Muscle layer of colon (tissue), 2 donors: ENCODE data around the gene NAALADL1.

Experiments used
- H3K27ac ChIP-seq: one replicate; pipeline ENCODE4 v1.7.0; 2013; ENCODE audit warnings: low read depth, mild to moderate bottlenecking, low read length, moderate library complexity
- H3K27me3 ChIP-seq, 2 donors: one replicate each; pipeline ENCODE4 v1.7.0; 2013; ENCODE audit warnings: low read length in 2 of 2, mild to moderate bottlenecking in 2 of 2; ENCODE audit not compliant: insufficient read depth in 2 of 2, control insufficient read depth in 1 of 2
- H3K36me3 ChIP-seq: one replicate; pipeline ENCODE4 v1.7.0; 2013; ENCODE audit warnings: mild to moderate bottlenecking, low read length; ENCODE audit not compliant: insufficient read depth
- H3K4me1 ChIP-seq: one replicate; pipeline ENCODE4 v1.7.0; 2013; ENCODE audit warnings: mild to moderate bottlenecking, low read length; ENCODE audit not compliant: insufficient read depth
- H3K4me3 ChIP-seq, 2 donors: one replicate each; pipeline ENCODE4 v1.7.0; 2013; ENCODE audit warnings: low read length in 2 of 2, low read depth in 1 of 2, mild to moderate bottlenecking in 1 of 2, moderate library complexity in 1 of 2
- H3K9ac ChIP-seq: one replicate; pipeline ENCODE4 v1.7.0; 2013; ENCODE audit warnings: low read length
- H3K9me3 ChIP-seq: one replicate; pipeline ENCODE4 v1.7.0; 2013; ENCODE audit warnings: mild to moderate bottlenecking, low read length
- donor health status: abdominal sarcoma.
- donor health status: Adenocarcinoma of cecum.

Gene NAALADL1

GRCh38 chr11:65090628-65091027 is 32.3 kb upstream of the NAALADL1 start:
- H3K9ac ChIP-seq = no peak overlapping the region
- H3K36me3 ChIP-seq = peaks cover 24% of the 10 kb centered on the region
- H3K4me3 ChIP-seq = no peak overlapping the region
- H3K4me1 ChIP-seq = peaks cover 2% of the 10 kb centered on the region
- H3K27me3 ChIP-seq = no peaks in the 10 kb centered on the region
- H3K9me3 ChIP-seq = no peaks in the 10 kb centered on the region
- H3K27ac ChIP-seq = no peak overlapping the region

GRCh38 chr11:65089621-65090020 is 31.3 kb upstream of the NAALADL1 start:
- Histone ChIP-seq H3K4me1 (peaks cover 10% of the 10 kb centered on the region), H3K36me3 (peaks cover 31% of the 10 kb centered on the region), H3K9me3 (no peaks in the 10 kb centered on the region), H3K27ac (no peak overlapping the region), H3K27me3 (no peaks in the 10 kb centered on the region), H3K9ac (no peak overlapping the region), H3K4me3 (no peak overlapping the region)

- no peak overlapping the region for H3K9ac ChIP-seq
- H3K27me3 ChIP-seq = no peaks in the 10 kb centered on the region
- H3K4me3 ChIP-seq = no peak overlapping the region
- peaks cover 31% of the 10 kb centered on the region for H3K36me3 ChIP-seq
- no peak overlapping the region for H3K27ac ChIP-seq
- peaks cover 18% of the 10 kb centered on the region for H3K4me1 ChIP-seq
- H3K9me3 ChIP-seq = no peaks in the 10 kb centered on the region
Measured at GRCh38 chr11:65087827-65088226, 29.5 kb upstream of the NAALADL1 start.

- H3K9me3 ChIP-seq = no peaks in the 10 kb centered on the region
- H3K4me3 ChIP-seq = no peak overlapping the region
- no peaks in the 10 kb centered on the region for H3K27me3 ChIP-seq
- H3K9ac ChIP-seq = no peak overlapping the region
- H3K27ac ChIP-seq = no peak overlapping the region
- H3K36me3 ChIP-seq = peaks cover 31% of the 10 kb centered on the region
- H3K4me1 ChIP-seq = peaks cover 18% of the 10 kb centered on the region
Measured at GRCh38 chr11:65087216-65087615, 28.9 kb upstream of the NAALADL1 start.

- Histone ChIP-seq H3K9ac (no peak overlapping the region), H3K9me3 (no peaks in the 10 kb centered on the region), H3K4me1 (peaks cover 18% of the 10 kb centered on the region), H3K36me3 (peaks cover 31% of the 10 kb centered on the region), H3K4me3 (no peak overlapping the region), H3K27ac (no peak overlapping the region), H3K27me3 (no peaks in the 10 kb centered on the region)
Measured at GRCh38 chr11:65086809-65087208, 28.5 kb upstream of the NAALADL1 start.

GRCh38 chr11:65085446-65085845 is 27.1 kb upstream of the NAALADL1 start:
- Histone ChIP-seq H3K27me3 (no peaks in the 10 kb centered on the region), H3K36me3 (peaks cover 31% of the 10 kb centered on the region), H3K9me3 (no peaks in the 10 kb centered on the region), H3K4me1 (peaks cover 18% of the 10 kb centered on the region), H3K9ac (no peak overlapping the region), H3K4me3 (no peak overlapping the region), H3K27ac (no peak overlapping the region)

- Histone ChIP-seq H3K36me3 (peaks cover 31% of the 10 kb centered on the region), H3K4me1 (peaks cover 18% of the 10 kb centered on the region), H3K9ac (peak overlapping the region; percentile 95), H3K27me3 (no peaks in the 10 kb centered on the region), H3K27ac (peak overlapping the region; percentile 97), H3K9me3 (no peaks in the 10 kb centered on the region), H3K4me3 (peak overlapping the region; percentile 40 to 92)
Measured at GRCh38 chr11:65084598-65085375, 26.4 kb upstream of the NAALADL1 start.

- peak within 1 kb of the TSS; percentile 97 for H3K27ac ChIP-seq
- H3K4me1 ChIP-seq = peaks cover 18% of the 10 kb centered on the region
- peak within 1 kb of the TSS; percentile 95 for H3K9ac ChIP-seq
- H3K9me3 ChIP-seq = no peaks in the 10 kb centered on the region
- H3K27me3 ChIP-seq = no peaks in the 10 kb centered on the region
- H3K4me3 ChIP-seq = peak within 1 kb of the TSS; percentile 40 to 92
- H3K36me3 ChIP-seq = peaks cover 31% of the 10 kb centered on the region
Measured at GRCh38 chr11:65083834-65084597, 25.7 kb upstream of the NAALADL1 start, which contains the start of the genes CDCA5 and ZFPL1. CDCA5 (minus strand) TSS chr11:65084040; CDS start chr11:65083978, 62 bp downstream. ZFPL1 (plus strand) TSS chr11:65084222; CDS start chr11:65084699, 477 bp downstream.

- H3K9me3 ChIP-seq = no peaks in the 10 kb centered on the region
- no peak overlapping the region for H3K9ac ChIP-seq
- peak overlapping the region; percentile 40 to 92 for H3K4me3 ChIP-seq
- peaks cover 31% of the 10 kb centered on the region for H3K36me3 ChIP-seq
- H3K27ac ChIP-seq = peak overlapping the region; percentile 37
- no peaks in the 10 kb centered on the region for H3K27me3 ChIP-seq
- H3K4me1 ChIP-seq = peaks cover 18% of the 10 kb centered on the region
Measured at GRCh38 chr11:65083134-65083833, 24.9 kb upstream of the NAALADL1 start.

GRCh38 chr11:65078786-65079342 is 20.5 kb upstream of the NAALADL1 start:
- H3K27ac ChIP-seq = no peak overlapping the region
- H3K4me3 ChIP-seq = no peak overlapping the region
- H3K4me1 ChIP-seq = peaks cover 6% of the 10 kb centered on the region
- no peak overlapping the region for H3K9ac ChIP-seq
- no peaks in the 10 kb centered on the region for H3K27me3 ChIP-seq
- H3K36me3 ChIP-seq = no peaks in the 10 kb centered on the region
- H3K9me3 ChIP-seq = no peaks in the 10 kb centered on the region

- no peak overlapping the region for H3K4me3 ChIP-seq
Measured at GRCh38 chr11:65078151-65078550, 19.8 kb upstream of the NAALADL1 start.

More at GRCh38 chr11:65078151-65078550, 19.8 kb upstream of the NAALADL1 start:
- H3K4me1 ChIP-seq = peaks cover under 1% of the 10 kb centered on the region
- no peaks in the 10 kb centered on the region for H3K36me3 ChIP-seq
- no peaks in the 10 kb centered on the region for H3K9me3 ChIP-seq
- no peak overlapping the region for H3K27ac ChIP-seq
- no peak overlapping the region for H3K9ac ChIP-seq
- H3K27me3 ChIP-seq = no peaks in the 10 kb centered on the region
